Hindlimb muscle (tissue), 1 donor: Measurements from ENCODE around the gene TFDP2. TPM values are rescaled to one million over a fixed set of nuclear protein-coding genes. Genes with fewer than 3 reads are reported as not detected.
"Not testable (repeated sequence)": the region's sequence is repeated elsewhere in the genome, so short reads cannot be mapped to it uniquely, and the experiment has no call there.

ENCODE experiments used
- DNase-seq: peaks from one replicate; pipeline ENCODE4 v3.0.0-alpha.2; 2013
- polyA plus RNA-seq: library from polyadenylated mRNA; unstranded; fragments of 120-200 nt; gene quantifications from one replicate; pipeline ENCODE4 v1.2.1, GENCODE V29; 2013; ENCODE audit not compliant: insufficient read length

TFDP2 gene
- polyA plus RNA-seq, 1 donor = 41.3 TPM

DNA sequence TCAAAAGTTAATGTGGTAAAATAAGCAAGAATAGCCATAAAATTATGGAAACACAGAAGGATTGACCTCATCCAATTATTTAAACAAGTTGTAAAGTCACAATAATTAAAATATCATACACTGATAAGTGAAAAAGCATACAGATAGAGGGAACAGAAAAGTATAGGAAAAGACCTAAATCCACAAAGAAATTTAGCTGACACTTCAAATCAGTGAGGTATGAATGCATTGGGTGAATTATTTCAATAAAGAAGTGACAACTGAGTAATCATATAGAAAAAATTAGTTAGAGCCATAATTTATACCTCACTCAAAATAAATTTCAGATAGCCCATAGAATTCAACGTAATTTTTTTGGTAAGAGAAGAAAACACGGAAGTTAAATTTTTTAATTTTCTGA, 25.1 kb downstream of the TFDP2 start:
- no peak for DNase-seq

DNA sequence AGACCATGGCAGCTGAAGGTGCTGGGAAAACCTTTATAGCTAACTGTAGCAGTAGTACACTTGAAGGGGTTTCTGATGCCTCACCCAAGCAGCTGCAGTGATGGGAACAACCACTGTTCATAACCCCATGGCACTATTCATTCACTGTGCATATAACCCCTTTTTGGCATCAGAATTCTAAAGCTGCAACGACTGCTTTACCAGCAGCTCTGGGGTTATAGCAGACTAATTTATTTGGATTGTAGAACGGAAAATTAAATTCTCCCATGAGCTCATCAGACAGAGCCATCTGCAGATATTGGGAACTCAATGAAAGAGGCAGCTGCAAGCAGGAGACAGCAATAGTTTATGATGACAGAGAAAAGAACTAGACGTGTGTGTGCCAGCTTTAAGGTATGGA, 28.6 kb downstream of the TFDP2 start:
- DNase-seq = peak; percentile 56

DNA sequence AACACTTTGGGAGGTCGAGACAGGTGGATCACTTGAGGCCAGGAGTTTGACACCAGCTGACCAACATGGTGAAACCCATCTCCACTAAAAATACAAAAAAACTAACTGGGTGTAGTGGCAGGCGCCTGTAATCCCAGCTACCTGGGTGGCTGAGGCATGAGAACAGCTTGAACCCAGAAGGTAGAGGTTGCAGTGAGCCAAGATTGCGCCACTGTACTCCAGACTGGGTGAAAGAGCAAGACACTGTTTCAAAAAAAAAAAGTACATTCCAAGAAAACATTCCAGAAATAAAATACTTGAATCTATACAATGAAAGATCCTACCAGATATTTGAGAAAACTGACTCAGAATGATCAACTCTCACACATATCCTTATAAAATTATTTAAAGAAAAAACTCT, 30.4 kb downstream of the TFDP2 start:
- DNase-seq = no peak

DNA sequence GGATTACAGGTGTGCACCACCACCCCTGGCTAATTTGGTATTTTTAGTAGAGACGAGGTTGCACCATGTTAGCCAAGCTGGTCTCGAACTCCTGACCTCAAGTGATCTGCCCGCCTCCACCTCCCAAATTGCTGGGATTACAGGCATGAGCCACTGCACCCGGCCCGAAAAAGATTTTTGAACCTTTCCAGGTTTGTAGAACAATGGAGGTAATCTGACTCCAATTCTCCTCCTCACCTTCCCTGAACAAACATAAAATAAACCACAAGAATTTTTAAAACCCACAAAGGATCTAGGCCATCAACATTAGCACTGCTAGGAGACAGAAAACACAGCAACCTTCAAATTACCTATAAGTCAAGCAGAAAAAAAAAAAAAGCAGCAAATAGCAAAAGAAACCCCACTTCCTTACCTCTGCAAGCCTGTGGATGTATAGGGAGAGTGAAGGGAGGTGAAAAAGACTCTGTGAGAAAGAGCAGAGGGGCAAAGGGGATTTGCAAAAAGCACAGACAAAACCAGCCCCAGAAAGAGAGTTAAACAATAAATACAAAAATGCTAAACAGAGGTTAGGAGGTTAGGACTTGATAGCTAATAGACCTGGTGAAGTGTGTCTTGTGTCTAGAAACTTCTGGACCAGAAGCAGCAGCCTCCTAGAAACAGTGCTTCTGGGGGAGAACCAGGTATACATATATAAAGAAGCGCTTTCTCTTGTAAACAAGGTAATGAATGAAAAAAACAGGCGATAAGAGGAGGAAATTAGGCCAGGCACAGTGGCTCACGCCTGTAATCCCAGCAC, 32.1 kb downstream of the TFDP2 start:
- DNase-seq = no peak

DNA sequence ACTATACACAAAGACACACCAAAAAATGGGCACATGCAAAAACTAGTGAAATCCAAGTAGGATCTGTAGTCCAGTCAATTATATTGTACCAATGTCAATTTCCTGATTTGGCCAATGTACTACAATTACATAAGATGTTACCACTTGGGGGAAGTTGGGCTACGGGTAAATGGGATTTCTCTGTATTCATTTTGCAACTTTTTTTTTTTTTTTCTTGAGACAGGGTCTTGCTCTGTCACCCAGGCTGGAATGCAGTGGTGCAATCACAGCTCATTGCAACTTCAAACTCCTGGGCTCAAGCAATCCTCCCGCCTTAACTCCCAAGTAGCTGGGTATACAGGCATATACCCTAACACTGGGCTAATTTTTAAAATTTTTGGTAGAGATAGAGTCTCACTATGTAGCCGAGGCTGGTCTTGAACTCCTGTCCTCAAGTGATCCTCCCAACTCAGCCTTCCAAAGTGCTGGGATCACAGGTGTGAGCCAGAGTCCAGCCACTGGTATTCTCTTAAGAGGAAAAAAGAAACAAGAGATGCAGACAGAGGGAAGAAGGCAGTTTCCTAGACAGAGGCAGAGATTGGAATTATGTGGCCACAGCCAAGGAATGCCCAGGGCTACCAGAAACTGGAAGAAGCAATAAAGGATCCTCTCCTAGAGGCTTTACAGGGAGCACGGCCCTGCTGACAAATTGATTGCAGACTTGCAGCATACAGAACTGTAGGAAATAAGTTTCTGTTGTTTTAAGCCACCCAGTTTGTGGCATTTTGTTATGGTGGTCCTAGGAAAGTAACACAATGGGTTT, 33.3 kb downstream of the TFDP2 start:
- no peak for DNase-seq

DNA sequence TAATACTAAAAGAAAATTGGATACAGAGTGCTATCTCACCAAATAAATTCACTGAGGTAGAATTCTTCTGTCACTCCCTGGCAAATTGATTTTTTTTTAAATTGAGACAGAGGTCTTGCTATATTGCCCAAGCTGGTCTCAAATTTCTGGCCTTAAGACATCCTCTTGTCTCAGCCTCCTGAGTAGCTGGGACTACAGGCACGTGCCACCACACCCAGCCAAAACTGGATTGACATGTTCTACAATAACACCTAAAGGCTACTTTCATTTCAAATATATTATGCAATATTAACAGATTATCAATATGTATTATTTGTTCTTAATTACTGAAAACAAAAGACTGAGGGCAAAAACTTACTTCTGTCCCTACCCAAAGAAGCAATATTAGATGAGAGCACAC, 36.7 kb downstream of the TFDP2 start:
- no peak for DNase-seq

DNA sequence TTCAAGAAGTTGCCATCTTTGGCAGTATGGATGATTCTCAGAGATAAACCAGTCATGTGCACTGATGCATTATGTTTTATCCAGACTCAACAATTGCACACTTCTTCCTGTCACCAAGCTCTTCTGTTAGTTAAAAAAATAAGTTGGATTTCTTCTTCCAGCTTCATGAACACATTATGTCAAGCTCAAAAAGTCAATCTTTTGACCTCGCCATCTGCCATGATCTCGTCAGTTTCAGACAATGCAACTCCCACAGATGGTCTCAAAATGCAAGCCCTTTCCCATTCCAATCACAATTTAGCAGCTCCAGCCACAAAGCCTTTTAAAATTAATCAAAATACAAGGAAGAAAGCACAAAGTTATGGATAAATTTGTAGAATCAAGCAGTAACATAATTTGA, 42.8 kb downstream of the TFDP2 start:
- no peak for DNase-seq

DNA sequence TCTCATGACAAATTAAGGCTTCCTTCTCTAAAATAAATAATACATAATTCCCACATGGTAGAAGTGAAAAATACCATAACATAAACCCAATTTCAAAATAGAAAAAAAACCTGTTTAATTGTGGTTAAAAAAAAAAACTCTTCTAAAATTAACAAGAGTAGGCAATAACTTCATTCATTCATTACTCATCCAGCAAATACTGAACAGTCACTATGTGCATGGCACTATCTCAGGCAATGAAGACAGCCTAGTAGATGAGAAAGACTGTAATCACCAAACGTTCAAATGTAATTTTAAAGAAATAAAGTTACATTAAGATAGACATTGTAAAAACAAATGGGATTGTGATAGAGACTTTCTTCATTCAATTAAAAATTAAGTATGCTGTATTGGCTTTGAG, 43.4 kb downstream of the TFDP2 start:
- DNase-seq = no peak

DNA sequence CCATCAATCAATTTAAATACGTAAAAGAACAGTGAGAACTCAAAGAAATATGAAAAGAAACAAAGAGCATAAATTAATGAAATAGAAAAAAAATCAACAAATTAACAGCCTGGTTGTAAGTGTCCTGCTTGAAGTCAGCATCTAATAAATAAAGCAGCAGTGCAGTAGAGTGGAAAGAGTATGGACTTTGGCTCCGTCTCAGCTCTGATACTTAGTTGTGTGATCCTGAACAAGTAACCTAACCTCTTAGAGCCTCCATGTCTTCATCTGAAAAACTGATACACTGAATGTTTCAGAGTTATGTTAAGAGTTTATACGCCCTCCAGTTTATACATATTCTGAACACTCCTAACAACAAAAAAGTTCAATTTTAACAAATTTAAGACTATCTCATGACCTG, 44.6 kb downstream of the TFDP2 start:
- DNase-seq = no peak

DNA sequence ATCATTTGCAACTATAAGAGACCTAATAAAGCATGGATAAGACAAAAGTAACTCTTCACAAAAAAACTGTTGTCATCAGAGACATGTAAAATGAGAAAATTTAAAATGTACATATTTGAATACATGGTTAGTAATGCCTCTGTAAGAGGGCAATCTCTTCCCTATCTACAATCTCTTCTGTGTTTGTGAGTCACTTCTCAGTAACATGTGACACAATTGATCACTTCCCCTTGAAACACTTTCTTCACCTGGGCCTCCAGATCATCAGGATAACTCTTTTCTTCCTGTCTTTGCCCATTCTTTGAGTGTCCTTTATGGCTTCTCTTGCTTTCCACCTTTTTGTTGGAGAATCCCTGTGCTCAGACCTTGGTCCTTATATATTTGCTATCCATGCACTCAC, 50.4 kb downstream of the TFDP2 start:
- DNase-seq = no peak

DNA sequence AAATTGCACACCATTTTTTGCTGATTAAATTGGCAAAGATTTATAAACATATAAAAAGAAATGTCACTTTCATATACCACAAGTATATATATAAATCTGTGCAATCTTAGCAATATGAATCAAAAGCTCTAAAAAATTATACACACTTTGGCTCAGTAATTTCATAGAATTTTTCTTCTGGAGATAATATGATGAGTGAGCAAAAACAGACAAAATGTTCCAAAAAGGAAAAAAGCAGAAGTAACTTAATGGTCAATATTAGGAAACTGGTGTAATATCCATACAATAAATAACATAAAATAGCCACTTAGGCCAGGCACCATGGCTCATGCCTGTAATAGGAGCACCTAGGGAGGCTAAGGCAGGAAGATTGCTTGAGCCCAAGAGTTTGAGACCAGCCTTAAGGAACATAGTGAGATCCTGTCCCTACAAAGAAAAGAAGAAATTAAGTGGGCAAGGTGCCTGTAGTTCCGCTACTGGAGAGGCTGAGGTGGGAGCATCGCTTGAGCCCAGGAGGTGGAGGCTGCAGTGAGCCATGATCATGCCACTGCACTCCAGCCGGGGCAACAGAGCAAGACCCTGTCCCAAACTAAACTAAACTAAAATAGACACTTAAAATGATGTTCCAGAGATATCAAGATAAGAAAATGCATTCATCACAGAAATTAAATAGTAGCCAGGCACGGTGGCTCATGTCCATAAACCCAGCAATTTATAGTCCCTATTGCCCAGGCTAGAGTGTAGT, 52.1 kb downstream of the TFDP2 start:
- DNase-seq = no peak

DNA sequence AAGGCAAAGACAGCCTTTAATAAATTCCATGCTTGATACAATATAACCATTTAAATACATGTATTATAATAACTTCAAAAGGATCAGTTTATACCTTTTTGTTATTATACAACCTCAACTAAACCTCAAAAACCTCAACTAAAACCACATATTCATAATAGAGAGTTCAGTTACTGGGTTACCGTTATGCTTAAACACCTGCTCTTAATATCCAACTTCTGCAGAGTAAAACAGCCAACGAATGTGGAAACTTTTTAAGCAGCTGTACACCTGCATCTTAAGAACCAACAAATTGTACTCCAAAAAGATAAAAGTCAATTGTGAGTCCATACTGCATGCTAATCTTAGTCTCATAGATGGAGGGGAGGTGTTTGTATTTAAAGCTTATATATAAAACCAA, 53.5 kb downstream of the TFDP2 start:
- no peak for DNase-seq

DNA sequence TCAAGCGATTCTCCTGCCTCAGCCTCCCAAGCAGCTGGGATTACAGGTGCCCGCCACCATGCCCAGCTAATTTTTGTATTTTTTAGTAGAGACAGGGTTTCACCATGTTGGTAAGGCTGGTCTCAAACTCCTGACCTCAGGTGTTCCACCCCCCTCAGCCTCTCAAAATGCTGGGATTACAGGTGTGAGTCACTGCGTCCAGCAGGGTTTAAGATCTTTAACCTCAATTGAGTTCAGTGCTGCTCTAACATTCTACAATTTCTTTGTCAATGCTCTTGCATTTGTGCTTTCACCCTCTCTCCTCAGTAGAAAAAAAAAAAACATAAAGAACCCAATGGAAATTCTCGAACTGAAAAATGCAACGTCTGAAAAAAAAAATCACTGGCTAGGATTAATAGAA, 60.4 kb downstream of the TFDP2 start:
- not testable (repeated sequence) for DNase-seq

DNA sequence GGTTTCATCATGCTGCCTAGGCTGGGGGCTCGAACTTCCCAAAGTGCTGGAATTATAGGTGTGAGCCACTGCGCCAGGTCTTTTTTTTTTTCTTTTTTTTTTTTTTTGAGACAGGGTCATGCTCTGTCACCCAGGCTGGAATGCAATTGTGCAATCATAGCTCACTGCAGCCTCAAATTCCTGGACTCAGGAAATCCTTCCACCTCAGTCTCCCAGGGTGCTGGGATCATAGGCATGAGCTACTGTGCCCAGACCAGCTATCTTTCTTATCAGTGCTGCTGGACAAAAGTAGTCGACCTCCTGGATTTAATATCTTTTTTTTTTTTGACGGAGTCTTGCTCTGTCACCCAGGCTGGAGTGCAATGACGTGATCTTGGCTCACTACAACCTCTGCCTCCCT, 60.8 kb downstream of the TFDP2 start:
- no peak for DNase-seq

DNA sequence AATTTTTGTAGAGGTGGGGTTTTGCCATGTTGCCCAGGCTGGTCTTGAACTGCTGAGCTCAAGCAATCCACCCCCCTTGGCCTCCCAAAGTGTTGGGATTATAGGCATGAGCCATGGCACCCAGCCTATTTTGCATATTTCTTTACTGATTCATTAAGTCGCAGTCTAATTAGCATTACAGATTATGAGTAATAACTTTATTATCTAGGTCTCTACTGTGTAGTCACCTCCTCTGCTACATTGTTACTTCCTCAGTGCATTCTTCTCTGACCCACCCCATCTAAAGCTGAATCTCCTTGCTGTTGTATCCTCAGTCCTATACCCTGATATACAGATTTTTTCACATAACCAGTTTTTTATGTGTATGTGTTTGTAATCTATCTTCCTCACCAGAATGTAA, 61.7 kb downstream of the TFDP2 start:
- DNase-seq = no peak

DNA sequence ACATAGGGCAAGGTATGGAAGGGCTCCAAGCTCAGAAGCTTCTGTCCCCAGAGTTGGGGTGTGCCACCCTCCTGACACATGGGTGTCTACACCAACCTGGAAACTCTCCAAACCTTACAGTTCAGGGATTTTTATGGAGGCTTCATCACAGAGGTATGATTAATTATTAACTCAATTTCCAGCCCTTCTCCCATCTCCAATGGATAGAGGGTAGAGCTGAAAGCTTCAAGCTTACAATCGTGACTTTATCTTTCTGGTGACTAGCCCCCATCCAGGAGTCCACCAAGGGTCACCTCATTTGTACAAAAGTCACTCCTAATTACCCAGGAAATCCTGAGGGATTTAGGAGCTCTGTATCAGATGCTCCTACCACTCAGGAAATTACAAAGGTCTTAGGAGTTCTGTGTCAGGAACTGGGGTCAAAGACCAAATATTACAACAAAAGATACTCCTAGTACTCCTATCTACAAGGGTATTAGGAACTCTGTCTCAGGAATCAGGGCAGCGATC, 62.7 kb downstream of the TFDP2 start:
- no peak for DNase-seq

DNA sequence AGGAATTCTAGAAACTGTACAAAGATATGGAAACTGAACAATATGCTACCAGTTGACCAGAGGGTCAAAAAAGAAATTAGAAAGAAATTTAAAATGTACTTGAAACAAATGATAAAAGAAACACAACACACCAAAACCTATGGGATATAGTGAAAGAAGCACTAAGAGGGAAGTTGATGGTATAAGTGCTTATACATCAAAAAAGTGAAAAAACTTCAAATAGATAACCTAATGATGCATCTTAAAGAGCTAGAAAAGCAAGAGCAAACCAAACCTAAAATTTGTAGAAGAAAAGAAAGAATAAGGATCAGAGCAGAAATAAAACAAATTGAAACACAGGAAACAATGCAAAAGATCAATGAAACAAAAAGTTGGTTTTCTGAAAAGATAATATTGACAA, 68.2 kb downstream of the TFDP2 start:
- no peak for DNase-seq

DNA sequence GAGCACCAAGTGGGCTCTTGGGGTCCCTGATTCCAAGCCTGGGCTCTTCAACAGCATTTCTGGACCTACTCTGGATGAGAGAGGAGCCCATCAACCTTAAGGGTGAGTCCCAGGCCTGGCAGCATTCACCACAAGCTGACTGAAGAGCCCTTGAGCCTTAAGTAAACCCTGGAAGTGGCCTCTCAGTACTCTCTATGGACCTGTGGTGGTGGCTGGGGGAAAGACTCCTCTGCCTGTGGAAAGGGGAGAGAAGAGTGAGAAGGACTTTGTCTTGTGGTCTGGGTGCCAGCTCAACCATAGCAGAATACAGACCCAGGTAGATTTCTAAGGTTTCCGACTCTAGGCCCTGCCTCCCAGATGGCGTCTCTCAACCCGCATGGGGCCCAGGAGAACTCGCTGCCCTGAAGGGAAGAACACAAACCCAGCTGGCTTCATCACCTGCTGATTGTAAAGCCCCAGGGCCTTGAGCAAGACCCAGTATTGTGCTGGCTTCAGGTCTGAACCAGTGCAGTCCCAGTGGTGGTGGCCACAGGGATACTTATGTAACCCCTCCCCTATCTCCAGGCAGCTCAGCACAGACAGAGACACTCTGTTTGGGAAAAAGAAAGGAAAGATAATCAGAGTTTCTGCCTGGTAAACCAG, 71.4 kb downstream of the TFDP2 start:
- no peak for DNase-seq

DNA sequence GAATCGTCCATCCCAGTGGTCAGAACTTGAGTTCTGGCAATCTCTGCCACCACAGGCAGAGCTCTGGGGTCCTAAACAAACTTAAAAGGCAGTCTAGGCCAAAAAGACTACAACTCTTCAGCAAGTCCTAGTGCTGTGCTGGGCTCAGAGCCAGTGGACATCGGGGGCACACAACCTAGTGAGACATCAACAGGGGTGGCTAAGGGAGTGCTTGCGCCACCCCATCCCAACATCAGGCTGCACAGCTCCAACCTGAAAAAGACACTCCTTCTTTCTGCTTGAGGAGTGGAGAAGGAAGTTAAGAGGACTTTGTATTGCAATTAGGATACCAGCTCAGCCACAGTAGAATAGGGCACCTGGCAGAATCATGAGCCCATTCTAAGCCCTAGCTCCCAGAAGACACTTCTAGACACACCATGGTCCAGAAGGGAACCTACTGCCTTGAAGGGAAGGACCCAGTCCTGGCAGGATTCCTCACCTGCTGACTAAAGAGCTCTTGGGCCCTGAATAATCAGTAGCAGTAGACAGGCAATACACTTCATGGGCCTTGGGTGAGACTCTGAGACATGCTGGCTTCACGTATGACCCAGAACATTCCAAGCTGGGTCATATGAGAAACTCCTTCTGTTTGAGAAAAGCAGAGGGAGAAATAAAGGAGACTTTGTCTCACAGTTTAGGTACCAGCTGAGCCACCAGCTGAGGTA, 72.0 kb downstream of the TFDP2 start:
- DNase-seq = no peak

DNA sequence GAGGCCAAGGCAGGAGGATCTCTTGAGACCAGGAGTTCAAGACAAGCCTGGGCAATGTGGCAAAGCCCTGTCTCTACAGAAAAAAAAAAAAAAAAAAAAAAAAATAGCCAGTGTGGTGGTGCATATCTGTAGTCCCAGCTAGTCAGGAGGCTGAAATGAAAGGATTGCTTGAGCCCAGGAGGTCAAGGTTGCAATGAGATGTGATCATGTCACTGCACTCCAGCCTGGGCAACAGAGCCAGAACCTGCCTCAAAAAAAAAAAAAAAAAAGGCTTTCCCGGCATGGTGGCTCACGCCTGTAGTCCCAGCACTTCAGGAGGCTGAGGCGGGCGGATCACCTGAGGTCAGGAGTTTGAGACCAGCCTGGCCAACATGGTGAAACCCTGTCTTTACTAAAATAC, 73.7 kb downstream of the TFDP2 start:
- not testable (repeated sequence) for DNase-seq

DNA sequence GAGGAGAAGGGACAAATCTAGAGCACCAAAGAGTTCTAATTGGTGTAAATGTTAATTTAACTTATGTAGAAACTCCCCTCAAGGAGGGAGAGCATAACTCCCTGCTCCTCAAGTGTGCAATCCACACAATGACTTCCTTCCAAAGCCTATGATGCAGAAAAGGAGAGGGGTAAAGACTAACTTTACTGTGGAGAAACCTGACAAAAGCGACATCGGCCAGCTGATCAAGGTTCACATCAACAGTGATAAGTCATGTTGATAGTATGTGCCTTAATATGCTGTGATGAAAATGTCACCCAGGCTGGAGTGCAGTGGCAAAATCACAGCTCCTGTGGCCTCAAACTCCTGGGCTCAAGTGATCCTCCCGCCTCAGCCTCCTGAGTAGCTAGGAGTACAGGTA, 76.5 kb downstream of the TFDP2 start:
- DNase-seq = no peak

DNA sequence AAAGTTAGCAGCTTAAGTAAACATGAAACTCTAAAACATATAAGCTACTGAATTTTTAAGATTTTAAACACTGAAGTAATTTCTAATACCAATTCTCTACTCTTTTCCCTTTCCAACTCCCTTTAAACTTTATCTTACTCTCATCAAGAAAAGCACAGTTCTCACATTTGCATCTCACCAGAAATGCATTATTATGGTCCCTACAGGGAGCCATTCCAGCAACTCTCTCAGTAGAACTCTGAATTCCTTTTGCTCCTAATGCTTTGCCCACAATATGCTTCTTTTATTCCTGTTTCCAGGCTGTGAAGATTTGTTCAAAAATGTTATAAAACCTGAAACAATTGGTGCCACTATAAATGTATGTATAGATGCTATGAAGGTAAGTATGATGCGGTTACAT, 83.4 kb downstream of the TFDP2 start:
- no peak for DNase-seq
